Fibroblast of mammary gland (primary cell): Measurements from ENCODE around the gene HOMER3.

Experiments
- DNase-seq: peaks from one replicate; pipeline ENCODE4 v3.0.0-alpha.2; 2010; ENCODE audit warnings: low read depth
- H3K4me3 ChIP-seq: 2 replicates; pipeline ENCODE4 v1.5.1; 2011; ENCODE audit warnings: low read depth, mild to moderate bottlenecking, low read length, moderate library complexity; ENCODE audit not compliant: control insufficient read depth
- TF ChIP-seq, protein P1 (sequence below): conservative IDR thresholded peaks from 2 replicates; pipeline ENCODE4 v1.5.1; 2011; ENCODE audit warnings: low read depth, low read length, inconsistent platforms; ENCODE audit not compliant: control insufficient read depth, insufficient read depth

The HOMER3 gene

DNA sequence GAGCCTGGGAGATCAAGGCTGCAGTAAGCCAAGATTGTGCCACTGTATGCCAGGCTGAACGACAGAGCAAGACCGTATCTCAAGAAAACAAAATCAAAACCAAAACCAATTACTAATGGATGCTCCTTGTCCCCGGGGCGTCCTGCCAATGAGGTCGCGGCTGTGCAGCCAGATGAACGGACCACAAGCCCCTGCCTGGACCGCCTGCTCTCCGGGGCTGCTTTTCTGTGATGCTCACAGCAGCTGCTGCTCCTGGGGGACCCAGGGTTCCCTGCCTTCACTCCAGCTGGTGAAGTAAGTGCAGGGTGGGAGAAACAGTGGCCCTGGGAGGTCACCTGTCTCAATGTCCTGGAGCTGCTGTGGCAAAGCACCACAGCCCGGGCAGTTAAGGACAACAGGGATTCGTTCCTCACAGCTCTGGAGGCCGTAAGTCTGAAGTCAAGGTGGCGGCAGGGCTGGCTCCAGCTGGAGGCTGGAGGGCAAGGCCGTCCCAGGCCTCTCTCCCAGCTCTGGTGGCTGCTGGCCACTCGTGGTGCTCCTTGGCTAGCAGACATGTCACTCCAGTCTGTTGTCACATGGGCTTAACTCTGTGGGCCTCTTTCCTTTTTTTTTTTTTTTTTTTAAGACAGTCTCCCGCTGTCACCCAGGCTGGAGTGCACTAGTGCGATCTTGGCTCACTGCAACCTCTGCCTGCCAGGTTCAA lies 31.9 kb downstream of the HOMER3 start:
- TF ChIP-seq, protein P1, sequence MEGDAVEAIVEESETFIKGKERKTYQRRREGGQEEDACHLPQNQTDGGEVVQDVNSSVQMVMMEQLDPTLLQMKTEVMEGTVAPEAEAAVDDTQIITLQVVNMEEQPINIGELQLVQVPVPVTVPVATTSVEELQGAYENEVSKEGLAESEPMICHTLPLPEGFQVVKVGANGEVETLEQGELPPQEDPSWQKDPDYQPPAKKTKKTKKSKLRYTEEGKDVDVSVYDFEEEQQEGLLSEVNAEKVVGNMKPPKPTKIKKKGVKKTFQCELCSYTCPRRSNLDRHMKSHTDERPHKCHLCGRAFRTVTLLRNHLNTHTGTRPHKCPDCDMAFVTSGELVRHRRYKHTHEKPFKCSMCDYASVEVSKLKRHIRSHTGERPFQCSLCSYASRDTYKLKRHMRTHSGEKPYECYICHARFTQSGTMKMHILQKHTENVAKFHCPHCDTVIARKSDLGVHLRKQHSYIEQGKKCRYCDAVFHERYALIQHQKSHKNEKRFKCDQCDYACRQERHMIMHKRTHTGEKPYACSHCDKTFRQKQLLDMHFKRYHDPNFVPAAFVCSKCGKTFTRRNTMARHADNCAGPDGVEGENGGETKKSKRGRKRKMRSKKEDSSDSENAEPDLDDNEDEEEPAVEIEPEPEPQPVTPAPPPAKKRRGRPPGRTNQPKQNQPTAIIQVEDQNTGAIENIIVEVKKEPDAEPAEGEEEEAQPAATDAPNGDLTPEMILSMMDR = no peak
- no peak for DNase-seq
- no peak overlapping the region for H3K4me3 ChIP-seq

DNA sequence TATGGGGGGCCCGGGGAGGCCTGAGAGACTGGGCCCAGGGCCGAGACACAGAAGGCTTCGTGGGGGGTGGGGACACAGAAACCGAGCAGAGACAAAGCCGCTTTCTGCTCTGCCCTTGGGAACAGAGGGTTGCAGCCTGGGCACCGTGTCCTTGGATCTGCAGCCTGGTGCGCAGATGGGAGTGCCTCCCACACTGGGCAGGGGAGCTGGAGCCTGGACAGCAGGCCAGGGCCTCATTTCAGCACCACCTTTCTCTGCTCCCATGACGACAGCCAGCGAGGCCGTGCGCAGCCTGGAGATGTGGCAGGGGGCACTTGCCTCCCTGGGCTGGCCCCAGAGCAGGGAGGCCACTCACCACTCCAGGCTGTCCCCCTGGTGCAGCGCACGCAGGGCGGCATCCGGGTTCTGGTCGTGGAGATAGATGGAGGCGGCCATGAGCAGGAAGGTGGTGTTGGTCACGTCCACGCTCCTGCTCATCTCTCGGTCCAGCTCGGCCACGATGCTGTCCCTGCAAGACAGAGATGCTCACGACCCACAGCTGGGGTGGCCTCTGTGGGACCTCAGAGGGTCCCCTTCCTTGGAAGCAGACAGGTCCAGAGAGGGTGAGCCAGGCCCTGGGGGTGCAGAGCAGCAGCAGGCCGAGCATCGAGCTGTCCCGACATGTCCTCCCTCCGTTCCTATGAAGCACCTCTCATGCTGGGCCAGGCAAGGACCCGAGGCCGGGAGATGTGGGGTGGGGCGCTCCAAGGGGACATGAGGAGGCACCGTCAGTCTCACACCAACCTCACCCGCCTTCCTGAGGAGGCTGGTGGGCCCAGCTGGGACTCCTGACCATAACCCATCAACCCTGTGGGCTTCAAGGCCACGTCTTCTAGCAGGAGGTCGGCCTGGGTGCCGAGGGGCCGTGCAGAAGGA lies 34.2 kb downstream of the HOMER3 start:
- H3K4me3 ChIP-seq = no peak overlapping the region
- DNase-seq = no peak
- TF ChIP-seq, protein P1 = no peak

DNA sequence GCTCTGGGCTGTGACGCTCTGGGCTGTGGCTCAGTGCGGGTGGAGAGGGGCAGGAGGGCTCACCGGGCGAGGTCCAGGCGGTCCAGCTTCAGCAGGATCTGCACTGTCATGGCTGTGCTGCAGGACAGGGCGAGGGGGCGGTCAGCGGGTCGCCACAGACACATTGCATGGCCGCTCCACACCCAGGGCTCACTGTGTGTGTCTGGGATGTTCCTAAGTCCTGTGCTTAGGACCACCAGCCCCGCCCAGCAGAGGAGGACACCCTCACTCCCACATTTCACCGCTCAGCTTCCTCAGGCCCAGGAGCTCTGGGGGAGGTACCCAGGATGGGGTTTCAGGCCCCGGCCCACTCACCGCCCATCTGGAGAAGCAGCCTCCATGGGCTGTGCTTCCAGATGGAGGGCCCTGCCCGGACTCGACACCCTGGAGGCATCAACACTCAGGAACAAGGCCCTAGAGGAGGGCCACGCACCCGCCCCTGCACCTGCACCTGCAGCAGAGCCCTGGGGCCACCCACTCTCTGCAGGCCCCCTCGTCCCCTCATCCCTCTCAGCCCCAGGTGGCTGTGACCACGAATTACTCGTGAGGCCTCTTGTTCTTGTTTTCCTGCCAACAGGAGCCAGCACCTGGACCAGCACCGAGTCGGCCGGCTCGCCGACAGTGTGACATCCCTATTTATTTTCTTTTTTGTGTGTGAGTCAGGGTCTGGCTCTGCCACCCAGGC lies 35.3 kb downstream of the HOMER3 start:
- DNase-seq = no peak
- TF ChIP-seq, protein P1 = no peak

DNA sequence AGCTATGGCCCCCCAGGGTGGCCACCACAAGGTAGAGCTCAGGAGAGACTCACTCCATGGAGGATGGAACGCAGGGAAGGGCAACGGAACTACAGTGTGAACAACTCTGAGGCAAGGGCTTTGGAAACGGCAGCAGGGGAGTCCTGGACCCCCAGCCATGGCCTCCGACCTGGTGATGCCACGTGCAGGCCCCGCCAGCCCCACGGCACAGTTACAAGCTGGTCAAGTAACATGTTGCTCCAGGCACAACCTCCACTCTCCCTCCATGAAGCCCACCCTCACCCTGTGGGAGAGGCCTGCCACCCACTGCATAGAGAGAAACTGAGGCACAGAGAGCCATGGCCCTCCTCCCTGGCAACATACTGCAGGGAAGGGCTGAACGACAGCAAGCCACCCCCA lies 36.0 kb downstream of the HOMER3 start:
- no peak for DNase-seq
- TF ChIP-seq, protein P1 = no peak
- no peak overlapping the region for H3K4me3 ChIP-seq

More for the DNA sequence above, 35.3 kb downstream of the HOMER3 start:
- H3K4me3 ChIP-seq = no peak overlapping the region

DNA sequence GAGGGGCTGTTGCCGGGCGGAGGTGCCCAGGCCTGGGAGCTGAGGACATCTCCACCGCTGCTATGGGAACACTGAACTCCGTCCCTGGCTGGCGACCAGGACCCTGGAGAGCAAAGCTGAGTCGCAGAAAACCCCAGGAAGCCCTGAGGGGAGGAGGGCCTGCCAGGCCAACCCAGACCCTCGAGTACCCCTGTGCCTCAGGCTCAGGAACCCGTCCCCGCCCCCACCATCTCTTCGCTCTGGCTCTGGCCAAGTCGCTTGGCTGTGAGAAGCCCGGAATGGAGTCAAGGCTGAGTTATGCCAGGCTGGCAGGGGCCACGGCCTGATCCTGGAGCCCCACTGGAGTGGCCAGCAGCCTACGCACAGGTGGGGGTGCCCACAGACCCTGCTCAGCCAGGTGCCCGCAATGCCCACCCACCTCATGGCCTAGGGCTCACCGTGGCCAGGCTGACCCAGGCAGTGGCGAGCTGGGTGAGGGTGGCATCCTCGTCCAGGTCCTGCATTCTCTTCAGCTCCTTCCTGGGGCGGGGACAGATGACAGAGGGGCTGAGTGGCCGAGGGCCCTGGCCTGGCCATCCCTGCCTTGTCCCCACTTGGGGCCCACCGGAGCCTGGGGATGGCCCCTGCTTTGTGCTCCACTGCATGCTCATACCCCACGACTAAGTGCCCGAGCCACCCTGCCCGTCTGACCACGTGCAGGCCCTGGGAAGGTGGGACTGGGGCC lies 36.5 kb downstream of the HOMER3 start:
- H3K4me3 ChIP-seq = no peak overlapping the region
- TF ChIP-seq, protein P1 = no peak
- DNase-seq = no peak
